ENCODE data around the gene PERM1. TPM values are rescaled to one million over a fixed set of nuclear protein-coding genes. Genes with fewer than 3 reads are reported as not detected.

PERM1 gene
- total and polyA plus RNA-seq, 9 of the 15 experiments (the other 6 are each of a cell fraction or from before 2014, with no cell fraction given) = not detected

- ChIA-PET CTCF (ENCODE audit: low intra/inter-chr PET ratio) (interaction anchor here (1.5 kb wide), 1 partner anchor 106 kb away, joined by 5 read pairs; no protein-coding TSS in a partner anchor), POLR2A (interaction anchor here (2.2 kb wide), 1 partner anchor 8 kb away, joined by 10 read pairs; the partner anchor contains the start of gene PLEKHN1)
- Histone ChIP-seq H3K9me1 (ENCODE audit: control insufficient read depth, insufficient read depth, low read length) (no peaks in the 10 kb centered on the region), H2AFZ (ENCODE audit: low read depth, low read length) (no peak overlapping the region), H4K20me1 (replicated peaks; ENCODE audit: control insufficient read depth, insufficient read depth, low read length) (peaks cover 7% of the 10 kb centered on the region; the same call in 1 of the 2 replicates), H3K79me2 (ENCODE audit: control insufficient read depth, insufficient read depth, low read length) (no peaks in the 10 kb centered on the region), H3K9me3 (replicated peaks; ENCODE audit: control insufficient read depth, insufficient read depth, low read depth, low read length) (no peaks in the 10 kb centered on the region), H3K9ac (ENCODE audit: insufficient read depth in 1 of 2, low read depth in 2 of 2, low read length in 2 of 2) (no peak overlapping the region; a peak in 1 of 4 replicates), H3K27me3 (ENCODE audit: control insufficient read depth in 2 of 2, insufficient read depth in 2 of 2, low read length in 2 of 2) (peaks cover 8 to 60% of the 10 kb centered on the region in 2 experiments; a peak in 4 of 5 replicates), H3K36me3 (ENCODE audit: control insufficient read depth, insufficient read depth, low read length) (no peaks in the 10 kb centered on the region), H3K4me1 (replicated peaks in 1 of 2; ENCODE audit: control insufficient read depth in 2 of 2, insufficient read depth in 2 of 2, low read length in 2 of 2) (peaks cover 0 to 82% of the 10 kb centered on the region in 2 experiments; a peak in 3 of 5 replicates), H3K4me3 (no peak overlapping the region), H3K27ac (ENCODE audit: extremely low read depth, low read depth, low read length) (no peak overlapping the region), H3K4me2 (ENCODE audit: insufficient read depth, low read length) (no peak overlapping the region)
- in situ Hi-C loops (cut with MboI) = no loop called here
- no peak for ATAC-seq
- FAIRE-seq = no peak
- intact Hi-C loops (cut with micrococcal nuclease) = no loop called here
- TF ChIP-seq THRB (CRISPR knock-in tag; conservative IDR thresholded peaks at IDR 0.05) = no peak
- TF ChIP-seq ZNF512 (tag; IDR thresholded peaks at IDR 0.05) = 0 out of 2 replicates have a peak, but pooled peaks have one; percentile 25
- no TSS peak for BruUV-seq (replicated peaks)
- 9% methylated on average over 9 of the region's 9 CpGs for WGBS (ENCODE audit: insufficient coverage, low coverage, missing lambda C conversion rate)
- DNase-seq (ENCODE audit: extremely low read depth in 1 of 4, low spot score in 3 of 4) = no peak
These were observed 6.5 kb downstream of the PERM1 start for GRCh38 chr1:975365-975764.

All from K562 (cell line).